Stimulated activated CD4-positive, alpha-beta T cell treated with anti-CD3 and anti-CD28 coated beads, Interleukin-1b, Interleukin-23, amount 100 ng/mL, for 24 hours (primary cell): ENCODE data around the gene RAD54L.

Source experiments
- DNase-seq, 4 experiments: peaks; one replicate each; pipeline ENCODE4 v3.0.0-alpha.2; 2020; ENCODE audit warnings: low read depth in 4 of 4, low spot score in 1 of 4

RAD54L gene

DNA sequence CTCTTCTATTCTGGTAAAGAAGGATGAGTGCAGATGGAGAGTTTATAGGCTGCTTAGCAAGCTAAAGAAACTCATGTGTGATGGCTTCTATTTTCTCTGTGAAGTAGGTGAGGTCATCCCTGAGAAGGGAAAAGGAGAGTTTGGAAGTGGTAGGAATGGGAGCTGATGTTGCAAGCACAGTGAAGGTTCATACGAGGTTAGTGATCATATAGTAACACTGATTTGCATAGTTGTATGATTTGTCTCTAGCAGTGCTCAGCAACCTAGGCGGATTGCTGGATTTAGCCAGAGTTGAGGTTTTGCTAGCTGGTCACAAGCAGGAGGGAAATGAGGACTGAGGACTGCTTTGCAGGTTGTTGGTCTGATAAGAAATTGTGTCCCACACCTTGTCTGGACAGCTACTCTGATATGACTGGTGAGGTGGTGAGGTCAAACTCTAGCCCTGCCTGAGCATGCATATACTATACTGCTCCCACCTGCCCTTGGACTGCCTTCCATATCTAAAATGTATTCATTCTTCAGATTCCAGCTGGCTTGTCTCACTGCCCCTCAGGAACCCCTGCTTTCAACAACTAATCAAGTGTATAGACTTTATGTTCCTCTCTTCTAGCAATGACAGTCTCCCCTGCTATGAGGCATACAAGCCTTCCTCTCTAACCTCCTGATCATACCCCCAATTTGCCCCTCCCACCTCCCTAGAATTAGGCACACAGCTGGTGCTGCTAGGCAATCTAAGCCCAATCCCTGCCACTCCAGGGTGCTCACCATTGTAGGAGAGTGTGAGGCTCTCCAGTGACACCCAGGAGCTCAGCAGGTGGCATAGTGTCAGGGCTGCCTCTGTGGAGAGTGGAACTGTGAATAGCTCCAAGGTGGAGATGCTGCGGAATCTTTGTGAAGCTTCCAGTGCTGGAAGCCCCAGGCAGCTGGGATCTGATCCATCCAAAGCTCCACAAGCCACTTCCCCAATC lies 37.3 kb downstream of the RAD54L start:
- DNase-seq = no peak

GRCh38 chr1:46285730-46286477 lies 38.3 kb downstream of the RAD54L start:
- peak in 1 of 4 experiments; percentile 22 for DNase-seq

- DNase-seq = no peak
Measured at GRCh38 chr1:46288485-46289133, 41.0 kb downstream of the RAD54L start.

DNA sequence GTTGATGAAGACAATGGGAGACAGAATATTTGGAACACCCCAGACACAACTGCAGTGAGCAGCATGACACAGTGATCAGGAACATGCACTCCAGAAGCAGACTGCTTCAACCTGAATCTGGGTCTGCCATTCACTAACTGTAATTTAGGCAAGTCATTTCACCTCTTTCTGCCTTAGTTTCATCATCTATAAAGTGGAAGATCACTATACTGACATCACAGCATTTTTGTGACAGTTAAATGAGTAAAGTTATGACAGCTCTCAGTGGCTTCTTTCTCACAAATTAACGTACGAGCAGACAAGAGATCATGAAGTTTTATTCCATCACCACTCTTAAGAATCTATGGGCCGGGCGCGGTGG lies 41.6 kb downstream of the RAD54L start:
- DNase-seq = no peak

DNA sequence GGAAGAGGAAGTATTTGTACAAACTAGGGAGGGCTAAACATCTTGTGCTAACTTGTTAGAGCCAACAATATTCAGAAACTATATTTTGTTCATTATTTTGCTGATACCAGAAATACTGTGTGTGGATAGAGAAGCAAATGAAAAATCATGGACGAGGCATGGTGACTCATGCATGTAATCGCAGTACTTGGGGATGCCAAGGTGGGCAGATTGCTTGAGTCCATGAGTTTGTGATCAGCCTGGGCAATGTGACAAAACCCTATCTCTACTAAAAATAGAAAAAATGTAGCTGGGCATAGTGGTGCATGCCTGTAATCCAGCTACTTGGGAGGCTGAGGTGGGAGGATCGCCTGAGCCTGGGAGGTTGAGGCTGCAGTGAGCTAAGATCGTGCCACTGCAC lies 42.4 kb downstream of the RAD54L start:
- DNase-seq = no peak

DNA sequence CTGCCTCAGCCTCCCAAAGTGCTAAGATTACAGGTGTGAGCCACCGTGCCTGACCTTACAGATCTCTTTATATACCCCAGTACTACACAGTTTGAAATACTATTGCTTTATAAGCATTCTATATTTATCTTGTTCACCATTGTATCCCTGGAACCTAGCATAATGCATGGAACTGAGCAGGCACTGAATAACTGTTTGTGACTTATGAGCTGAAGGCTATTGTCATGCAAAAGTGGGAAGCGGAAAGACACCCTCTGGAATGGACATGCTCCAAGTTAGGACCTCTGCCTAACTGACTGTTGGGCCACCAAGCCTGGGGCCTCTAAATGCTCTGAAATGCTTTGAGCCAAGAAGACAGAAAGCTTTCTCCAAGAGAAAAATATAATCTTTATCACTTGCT lies 47.7 kb downstream of the RAD54L start:
- no peak for DNase-seq

GRCh38 chr1:46298387-46298786 lies 50.8 kb downstream of the RAD54L start:
- no peak for DNase-seq

- DNase-seq = no peak
Measured at GRCh38 chr1:46300673-46301405, 53.3 kb downstream of the RAD54L start.

- DNase-seq = no peak
Measured at GRCh38 chr1:46301406-46301807, 53.8 kb downstream of the RAD54L start.

DNA sequence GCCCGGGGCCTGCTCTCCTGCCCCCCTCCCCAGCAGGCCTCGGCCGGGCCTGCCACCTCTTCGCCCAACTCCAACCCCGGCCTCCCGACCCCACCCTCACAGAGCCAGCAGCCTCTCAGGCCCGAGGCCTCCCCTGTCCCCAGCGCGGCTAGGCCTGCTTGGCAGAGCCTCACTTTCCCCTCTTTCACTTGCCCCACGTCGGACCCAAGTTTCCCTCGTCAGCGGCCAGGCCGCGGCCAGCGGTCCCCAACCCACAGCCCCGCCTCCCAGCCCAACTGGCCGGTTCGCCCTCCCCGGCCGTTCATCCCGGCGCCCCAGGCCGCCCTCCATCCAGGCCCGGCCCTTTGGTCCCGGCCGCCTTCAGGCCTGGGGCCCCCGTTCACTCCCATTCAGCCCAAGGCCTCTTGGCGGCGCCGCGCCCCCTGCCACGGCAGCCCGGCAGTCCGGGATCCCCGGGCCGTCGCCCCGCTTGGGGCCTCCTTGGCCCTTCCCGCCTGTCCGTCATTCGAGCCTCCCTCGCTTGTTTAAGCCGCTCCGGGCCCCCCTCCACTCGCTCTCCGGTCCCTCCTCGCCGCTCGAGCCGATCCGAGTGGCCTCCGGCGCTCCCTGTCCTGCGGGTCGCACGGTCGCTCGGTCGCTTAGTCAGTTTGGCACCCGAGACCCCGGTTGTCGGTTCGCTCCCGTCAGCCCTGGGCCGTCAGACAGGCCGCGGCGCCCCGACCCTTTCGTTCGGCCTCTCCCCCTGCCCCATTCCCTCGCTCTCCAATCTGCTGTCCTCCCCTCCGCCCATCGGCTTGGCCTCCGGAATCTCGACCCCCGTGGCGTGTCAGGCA lies 54.5 kb downstream of the RAD54L start:
- peak in 3 of 4 experiments; percentile 15 to 44 (median 22) for DNase-seq

DNA sequence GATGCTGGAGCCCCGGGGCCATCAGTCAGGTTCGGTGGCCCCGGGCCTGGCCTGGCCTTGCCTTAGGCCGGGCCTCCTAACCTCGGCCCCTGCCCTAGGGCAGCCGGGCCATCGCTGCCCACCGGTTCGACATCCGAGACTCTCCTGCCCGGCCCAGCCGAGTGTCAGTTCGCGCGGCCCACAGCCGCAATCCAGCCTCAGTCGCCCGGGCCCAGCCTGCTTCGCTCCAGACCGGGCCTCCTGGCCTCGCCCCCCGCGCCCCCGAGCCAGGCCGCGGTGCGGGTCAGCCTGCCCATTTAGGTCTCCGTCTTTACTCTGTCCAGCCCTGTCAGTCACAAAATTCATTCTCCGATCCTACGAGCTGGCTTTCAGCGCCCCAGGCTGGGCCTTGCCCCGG lies 55.1 kb downstream of the RAD54L start:
- peak in 1 of 4 experiments; percentile 6 for DNase-seq

GRCh38 chr1:46303038-46303871 lies 55.7 kb downstream of the RAD54L start, which contains the start of the genes LRRC41 and UQCRH:
TSS of gene LRRC41 (minus strand) at chr1:46303616. CDS start at chr1:46303322, 294 bp downstream.
TSS of gene UQCRH (plus strand) at chr1:46303698. CDS start at chr1:46303767, 69 bp downstream.
- peak; percentile 78 to 85 (median 85) for DNase-seq

DNA sequence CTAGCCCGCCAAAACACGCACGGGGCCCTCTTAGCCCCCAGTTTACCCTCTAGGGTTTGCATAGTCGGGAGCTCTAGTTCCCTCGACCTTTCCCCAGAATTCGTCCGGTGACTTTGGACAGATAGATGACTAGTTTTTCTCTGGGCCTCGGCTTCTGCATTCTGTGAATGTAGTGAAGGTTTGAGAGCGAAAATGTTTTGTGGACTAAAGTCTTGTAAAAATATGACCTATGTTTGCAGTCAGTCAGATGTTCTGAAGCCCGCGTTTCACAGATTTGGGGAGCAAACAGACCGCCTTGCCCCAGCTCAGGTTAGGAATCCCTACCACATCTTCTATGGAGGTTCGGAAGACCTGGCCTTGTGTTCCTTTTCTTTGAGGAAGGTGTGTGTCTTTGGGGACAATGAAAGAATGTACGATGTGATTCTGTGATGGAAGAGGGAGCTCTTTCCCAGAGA lies 56.3 kb downstream of the RAD54L start:
- no peak for DNase-seq

- no peak for DNase-seq
Measured at GRCh38 chr1:46306159-46306530, 58.6 kb downstream of the RAD54L start.

- no peak for DNase-seq
Measured at GRCh38 chr1:46309401-46310159, 62.0 kb downstream of the RAD54L start.

GRCh38 chr1:46310321-46310720 lies 62.8 kb downstream of the RAD54L start:
- DNase-seq = no peak

DNA sequence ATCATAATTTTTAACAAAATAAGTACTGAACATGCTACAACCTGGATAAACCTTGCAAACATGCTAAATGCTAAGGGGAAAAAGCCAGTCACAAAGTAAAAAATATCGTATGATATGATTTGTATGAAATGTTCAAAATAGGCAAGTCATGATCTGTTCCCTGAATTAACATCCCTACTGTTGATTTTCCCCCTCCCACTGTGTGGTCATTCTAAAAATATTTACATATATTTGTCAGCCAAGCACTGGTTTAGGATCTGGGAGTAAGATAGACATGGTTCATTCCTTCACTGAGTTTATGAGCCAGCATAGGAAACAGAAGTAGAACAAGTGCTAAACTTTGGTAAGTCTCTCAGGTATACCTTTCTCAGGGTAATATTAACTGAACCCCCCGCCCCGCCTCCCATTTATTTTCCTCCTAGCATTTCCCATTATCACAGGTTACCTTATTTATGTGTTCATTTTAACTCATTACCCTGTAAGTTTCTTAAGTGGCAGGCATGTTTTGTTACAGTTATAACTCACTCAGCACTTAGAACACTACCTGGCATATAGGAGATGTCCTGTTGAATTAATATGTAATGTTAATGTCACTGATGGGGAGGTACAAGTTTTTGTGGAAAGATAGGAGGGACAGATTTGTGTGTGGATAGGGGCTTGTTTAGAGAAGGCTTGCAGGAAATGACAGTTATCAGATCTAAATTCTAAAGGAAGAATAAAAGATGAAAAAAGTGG lies 68.3 kb downstream of the RAD54L start:
- DNase-seq = no peak

DNA sequence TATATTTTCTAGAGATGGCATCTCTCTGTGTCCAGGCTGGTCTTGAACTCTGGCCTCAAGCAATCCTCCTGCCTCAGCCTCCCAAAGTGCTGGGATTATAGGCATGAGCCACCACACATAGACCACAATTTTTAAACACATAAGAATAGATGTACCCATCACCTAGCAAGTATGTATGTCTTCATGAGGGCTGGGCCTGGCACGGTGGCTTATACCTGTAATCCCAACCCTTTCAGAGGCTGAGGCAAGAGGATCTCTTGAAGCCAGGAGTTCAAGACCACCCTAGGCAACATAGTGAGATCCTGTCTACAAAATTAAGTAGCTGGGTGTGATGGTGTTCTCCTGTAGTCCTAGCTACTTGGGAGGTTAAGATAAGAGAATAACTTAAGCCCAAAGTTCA lies 69.8 kb downstream of the RAD54L start:
- no peak for DNase-seq
